GF-D8 (cell line): Measurements from ENCODE around the gene ZNF480.
"Not testable (repeated sequence)": the region's sequence is repeated elsewhere in the genome, so short reads cannot be mapped to it uniquely, and the experiment has no call there.

Experiments
- DNase-seq: peaks from one replicate; lab custom pipeline; 2025; lab: John Stamatoyannopoulos, UW

The ZNF480 gene

GRCh38 chr19:52339022-52339421, 42.1 kb downstream of the ZNF480 start:
- not testable (repeated sequence) for DNase-seq

DNA sequence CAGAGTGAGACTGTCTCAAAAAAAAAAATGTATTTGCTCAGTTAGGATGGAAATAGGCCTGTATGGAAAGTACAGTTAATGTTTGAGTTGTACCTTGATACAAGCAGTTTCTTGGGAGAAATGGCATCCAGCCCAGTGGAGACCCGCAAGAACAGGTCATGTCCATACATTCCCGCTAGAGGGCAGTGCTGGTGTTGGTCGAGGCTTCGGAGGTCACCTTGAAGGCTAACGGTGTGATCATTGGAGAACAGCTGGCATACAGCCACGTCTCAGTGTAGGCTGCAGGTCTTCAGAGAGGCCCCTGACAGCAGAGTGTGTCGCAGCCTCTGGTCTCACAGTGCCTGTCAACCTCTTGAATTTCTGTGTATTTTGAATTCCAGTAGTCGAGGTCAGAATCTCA, 46.6 kb downstream of the ZNF480 start:
- no peak for DNase-seq

DNA sequence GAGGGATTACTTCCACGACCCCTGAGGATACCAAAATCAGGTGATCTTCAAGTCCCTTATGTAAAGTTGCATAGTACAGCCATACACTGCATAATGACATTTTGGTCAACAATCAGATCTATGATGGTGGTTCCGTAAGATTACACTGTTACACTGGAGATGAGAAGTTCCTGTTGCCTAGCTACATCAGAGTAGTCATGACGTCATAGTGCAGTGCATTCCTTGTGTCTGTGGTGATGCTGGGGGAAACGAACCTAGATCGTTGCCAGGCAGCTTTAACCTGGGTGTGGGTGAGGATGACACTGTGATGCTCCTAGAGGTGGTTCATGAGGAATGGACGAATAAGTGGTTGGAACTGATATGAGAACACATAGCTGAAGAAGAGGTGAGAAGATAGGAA, 48.2 kb downstream of the ZNF480 start:
- DNase-seq: no peak

DNA sequence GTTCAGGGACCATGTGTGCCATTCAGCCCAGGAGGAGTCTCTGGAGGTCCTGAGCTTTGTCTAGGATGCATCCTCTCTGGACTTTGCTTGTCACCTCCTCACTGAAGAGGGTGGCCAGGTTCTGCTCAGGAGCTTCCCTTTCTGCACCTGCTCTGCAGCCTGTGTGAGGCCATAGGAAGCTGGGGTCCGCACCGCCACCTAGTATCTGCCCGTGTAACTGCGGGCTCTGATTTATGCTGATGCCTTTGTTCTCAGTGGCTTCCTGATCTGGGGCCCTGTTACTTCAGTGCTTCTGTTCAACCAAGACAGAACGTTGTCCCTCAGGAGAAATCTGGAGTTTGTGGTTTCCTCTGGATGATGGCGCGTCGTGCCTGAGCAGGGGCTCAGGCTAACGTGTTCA, 54.5 kb downstream of the ZNF480 start:
- DNase-seq: no peak

DNA sequence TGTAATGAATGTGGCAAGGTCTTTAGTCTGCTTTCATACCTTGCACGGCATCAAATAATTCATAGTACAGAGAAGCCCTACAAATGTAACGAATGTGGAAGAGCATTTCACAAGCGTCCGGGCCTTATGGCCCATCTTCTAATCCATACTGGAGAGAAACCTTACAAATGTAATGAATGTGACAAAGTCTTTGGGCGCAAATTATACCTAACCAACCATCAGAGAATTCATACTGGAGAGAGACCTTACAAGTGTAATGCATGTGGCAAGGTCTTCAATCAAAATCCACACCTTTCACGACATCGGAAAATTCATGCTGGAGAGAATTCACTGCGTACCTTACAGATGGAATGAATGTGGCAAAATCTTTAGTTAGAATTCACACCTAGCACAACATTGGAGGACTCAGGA, 69.5 kb downstream of the ZNF480 start:
- no peak for DNase-seq

GRCh38 chr19:52369559-52370340, 72.8 kb downstream of the ZNF480 start, which contains the start of gene ZNF880:
Gene ZNF880 (plus strand): TSS chr19:52369923. CDS start chr19:52369966, 43 bp downstream.
- peak; percentile 79 for DNase-seq

DNA sequence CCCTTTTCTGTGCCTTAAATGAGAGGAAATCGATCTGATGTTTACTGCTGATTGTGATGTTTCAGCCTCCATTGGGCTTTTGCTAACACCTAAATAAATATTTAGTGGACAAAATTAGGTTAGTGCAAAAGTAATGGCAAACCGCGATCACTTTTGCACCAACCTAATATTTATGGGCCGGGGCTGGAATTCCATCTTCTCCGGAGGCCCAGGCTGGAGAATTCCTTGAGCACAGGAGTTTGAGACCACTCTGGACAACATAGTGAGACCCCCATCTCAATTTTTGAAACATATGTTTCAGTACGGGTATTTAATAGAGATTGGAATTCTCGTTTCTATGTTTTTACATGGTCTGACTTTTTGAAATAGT, 73.4 kb downstream of the ZNF480 start:
- DNase-seq: no peak
